ENCODE data around the gene RNASE13.

Gene RNASE13

DNA sequence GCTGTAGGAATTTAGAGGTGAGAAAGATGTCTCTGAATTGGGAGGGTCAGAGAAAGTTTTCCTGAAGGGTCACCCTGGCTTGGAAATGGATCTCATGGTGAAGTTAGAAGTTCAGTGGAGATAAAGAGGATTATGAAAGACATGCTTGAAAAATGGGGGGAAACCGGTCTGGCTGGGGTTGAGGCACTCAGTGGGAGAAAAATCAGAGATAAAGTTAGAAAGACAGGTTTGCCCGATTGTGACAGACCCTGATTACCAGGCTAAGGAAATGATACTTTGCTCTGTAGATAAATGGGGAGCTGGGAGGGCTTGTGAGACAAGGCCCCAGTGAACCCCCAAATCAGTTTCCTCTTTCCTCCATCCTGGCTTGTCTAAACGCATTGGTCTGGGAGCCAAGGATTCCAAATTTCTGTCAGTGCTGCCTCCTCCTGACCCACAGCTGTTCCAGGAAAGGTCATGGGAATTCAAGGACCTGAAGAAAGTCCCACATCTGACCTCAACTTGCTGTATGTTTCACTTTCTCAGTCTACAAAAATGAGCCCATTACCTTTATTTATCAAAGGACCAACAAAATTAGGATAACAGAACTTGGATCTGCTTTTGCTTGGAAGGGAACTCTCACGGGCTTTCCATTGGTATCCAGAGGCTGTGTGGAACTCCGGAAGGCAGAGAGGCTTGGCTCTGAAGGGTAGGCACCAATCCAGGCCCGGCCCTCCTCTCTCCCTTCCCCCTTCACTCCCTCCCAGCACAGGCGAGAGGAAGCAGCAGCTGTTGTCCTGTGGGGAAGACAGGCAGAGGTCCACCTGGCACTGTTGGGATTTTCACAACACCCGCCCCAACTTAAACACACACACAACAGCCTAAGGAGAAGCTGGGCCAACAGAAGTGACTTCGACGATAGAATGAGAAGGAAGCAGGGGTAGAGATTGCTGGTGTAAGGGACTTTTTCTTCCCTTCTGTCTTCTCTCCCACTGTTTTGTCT lies 4.1 kb upstream of the RNASE13 start:
- Histone ChIP-seq H3K9ac (ENCODE audit: low read depth, low read length) (no peak overlapping the region), H3K9me3 (replicated peaks; ENCODE audit: low read length) (no peaks in the 10 kb centered on the region), H3K4me3 (ENCODE audit: low read length) (no peak overlapping the region), H3K4me2 (ENCODE audit: low read length) (peak overlapping the region; percentile 43), H3K27me3 (ENCODE audit: control insufficient read depth, insufficient read depth, low read length) (peaks cover 43% of the 10 kb centered on the region), H3K36me3 (ENCODE audit: insufficient read depth, low read length) (no peaks in the 10 kb centered on the region), H3K4me1 (ENCODE audit: control insufficient read depth, insufficient read depth, low read length) (peaks cover 39% of the 10 kb centered on the region)

DNA sequence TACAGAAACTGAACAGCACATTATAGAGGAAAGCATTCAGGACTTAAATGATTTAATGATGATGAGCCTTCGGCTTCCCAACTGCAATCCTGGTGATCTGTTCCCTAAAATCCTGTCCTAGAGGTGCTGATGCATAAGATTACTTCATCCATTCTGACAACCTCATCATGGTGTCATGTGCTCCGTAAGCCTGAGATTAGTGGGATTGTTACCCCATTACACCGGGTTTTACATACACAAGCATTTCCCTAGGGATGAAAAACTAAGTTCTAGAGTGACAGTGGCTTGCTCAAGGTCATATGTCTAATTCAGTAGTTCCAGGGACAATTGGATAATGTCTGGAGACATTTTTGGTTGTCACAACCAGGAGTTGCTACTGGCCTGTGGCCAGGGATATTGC lies 2.5 kb upstream of the RNASE13 start:
- no peak overlapping the region for H3K4me3 ChIP-seq (ENCODE audit: low read length)
- H3K4me2 ChIP-seq (ENCODE audit: low read length): no peak overlapping the region
- no peaks in the 10 kb centered on the region for H3K9me3 ChIP-seq (replicated peaks; ENCODE audit: low read length)
- H3K4me1 ChIP-seq (ENCODE audit: control insufficient read depth, insufficient read depth, low read length): peaks cover 24% of the 10 kb centered on the region
- no peak overlapping the region for H3K9ac ChIP-seq (ENCODE audit: low read depth, low read length)
- H3K36me3 ChIP-seq (ENCODE audit: insufficient read depth, low read length): no peaks in the 10 kb centered on the region
- peaks cover 47% of the 10 kb centered on the region for H3K27me3 ChIP-seq (ENCODE audit: control insufficient read depth, insufficient read depth, low read length)

DNA sequence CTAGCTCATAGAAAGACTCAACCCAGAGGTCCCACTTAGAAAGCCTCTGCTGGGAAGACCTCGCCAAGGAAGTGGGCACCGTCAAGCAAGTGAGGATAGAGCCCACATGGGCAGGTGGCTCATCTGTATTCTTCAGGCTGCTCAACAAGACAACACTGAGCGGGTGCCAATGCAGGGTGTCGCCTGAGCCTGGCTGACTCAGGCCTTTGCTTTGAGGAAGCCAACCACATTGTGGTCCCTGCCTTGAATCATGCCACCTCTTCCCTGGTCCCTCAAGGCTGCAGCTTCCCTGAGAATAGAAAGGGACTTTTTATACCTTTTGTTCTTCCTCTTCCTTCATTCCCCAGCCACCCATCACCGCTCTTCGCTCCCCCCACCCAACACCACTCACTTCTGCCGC lies 2.1 kb upstream of the RNASE13 start:
- Histone ChIP-seq H3K36me3 (ENCODE audit: insufficient read depth, low read length) (no peaks in the 10 kb centered on the region), H3K9me3 (replicated peaks; ENCODE audit: low read length) (no peaks in the 10 kb centered on the region), H3K4me1 (ENCODE audit: control insufficient read depth, insufficient read depth, low read length) (peaks cover 19% of the 10 kb centered on the region), H3K27me3 (ENCODE audit: control insufficient read depth, insufficient read depth, low read length) (peaks cover 51% of the 10 kb centered on the region), H3K9ac (ENCODE audit: low read depth, low read length) (no peak overlapping the region), H3K4me3 (ENCODE audit: low read length) (no peak overlapping the region), H3K4me2 (ENCODE audit: low read length) (no peak overlapping the region)

DNA sequence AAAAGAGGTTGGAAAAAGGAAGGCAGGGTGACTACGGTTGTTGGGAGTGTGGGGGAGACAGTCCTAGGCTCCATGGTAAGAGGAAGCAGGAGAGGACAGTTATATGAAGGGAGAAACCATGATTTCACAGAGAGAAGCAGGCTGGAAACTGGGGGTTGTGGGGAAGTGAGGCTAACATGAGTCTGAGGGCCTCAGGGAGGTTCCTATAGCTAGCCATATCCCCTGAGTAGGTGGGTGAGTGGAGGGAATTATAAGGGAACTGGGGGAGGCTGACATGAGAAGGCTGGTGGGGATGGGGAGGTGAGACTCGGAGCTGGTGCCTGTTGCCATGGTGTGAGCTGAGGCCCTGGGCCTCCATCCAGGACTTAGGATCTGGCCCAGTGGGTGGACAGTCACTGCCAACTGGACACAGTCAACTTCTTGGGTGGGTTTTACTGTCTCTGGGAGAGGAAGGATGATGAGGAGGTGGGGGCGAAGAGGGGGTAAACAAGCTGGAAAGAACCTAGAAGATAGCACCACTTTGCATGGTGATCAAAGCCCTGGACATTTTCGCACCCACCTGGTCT lies 1.4 kb downstream of the RNASE13 start:
- no peak overlapping the region for H3K9ac ChIP-seq (ENCODE audit: low read depth, low read length)
- H3K9me3 ChIP-seq (replicated peaks; ENCODE audit: low read length): no peaks in the 10 kb centered on the region
- H3K4me2 ChIP-seq (ENCODE audit: low read length): no peak overlapping the region
- no peaks in the 10 kb centered on the region for H3K36me3 ChIP-seq (ENCODE audit: insufficient read depth, low read length)
- H3K27me3 ChIP-seq (ENCODE audit: control insufficient read depth, insufficient read depth, low read length): peaks cover 70% of the 10 kb centered on the region
- no peaks in the 10 kb centered on the region for H3K4me1 ChIP-seq (ENCODE audit: control insufficient read depth, insufficient read depth, low read length)
- H3K4me3 ChIP-seq (ENCODE audit: low read length): no peak overlapping the region

DNA sequence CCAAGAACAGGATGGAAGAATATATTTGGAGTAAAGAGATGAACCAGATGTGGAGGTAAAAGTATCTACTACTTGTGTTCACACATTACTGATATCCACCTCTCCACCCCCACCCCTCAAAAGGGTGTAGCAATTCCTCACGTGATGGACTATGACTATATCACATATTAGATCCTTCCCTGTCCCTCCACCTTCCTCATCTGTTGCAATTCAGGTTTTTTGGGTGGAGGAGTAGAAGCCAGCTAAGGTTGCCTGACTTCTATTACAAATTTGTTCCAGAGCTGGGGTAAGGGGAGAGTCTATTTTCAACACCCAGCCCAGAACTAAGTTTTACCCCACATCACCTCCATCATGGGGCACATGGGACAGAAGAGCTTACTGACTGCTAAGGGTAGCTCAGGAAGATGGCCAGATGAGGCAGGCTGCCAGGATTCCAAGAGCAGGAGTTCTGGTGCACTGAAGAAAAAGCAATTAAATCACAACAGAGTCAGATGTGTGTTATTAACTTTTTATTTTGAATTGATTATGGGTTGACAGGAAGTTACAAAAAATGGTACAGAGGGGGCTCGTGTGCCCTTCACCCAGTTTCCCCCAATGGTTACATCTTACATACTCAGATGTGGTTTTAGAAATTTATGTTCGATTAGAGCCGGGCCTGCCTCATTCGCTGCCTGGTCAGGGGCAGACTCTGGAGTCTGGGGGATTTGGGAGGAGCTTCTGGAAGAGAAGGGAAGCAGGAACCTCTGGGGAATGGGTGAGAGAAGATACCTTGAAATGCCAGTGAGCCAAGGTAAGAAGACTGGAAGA lies 2.1 kb downstream of the RNASE13 start:
- no peaks in the 10 kb centered on the region for H3K9me3 ChIP-seq (replicated peaks; ENCODE audit: low read length)
- no peak overlapping the region for H3K9ac ChIP-seq (ENCODE audit: low read depth, low read length)

DNA sequence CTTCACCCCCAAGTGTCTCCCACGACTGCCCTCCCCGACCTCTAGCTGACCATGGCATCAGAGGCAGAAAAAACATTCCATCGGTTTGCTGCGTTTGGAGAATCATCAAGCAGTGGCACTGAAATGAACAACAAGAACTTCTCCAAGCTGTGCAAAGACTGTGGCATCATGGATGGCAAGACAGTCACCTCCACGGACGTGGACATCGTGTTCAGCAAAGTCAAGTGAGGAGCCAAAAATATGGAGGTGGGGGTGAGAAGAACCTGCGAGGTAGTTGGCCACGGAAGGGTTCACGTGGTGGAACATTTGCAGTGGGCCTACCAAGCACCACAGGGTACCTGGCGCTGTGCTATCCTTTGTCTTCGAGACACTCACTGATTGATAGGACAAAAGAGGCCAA lies 4.1 kb downstream of the RNASE13 start:
- H3K4me3 ChIP-seq (ENCODE audit: low read length): no peak overlapping the region
- peaks cover 74% of the 10 kb centered on the region for H3K27me3 ChIP-seq (ENCODE audit: control insufficient read depth, insufficient read depth, low read length)
- no peak overlapping the region for H3K4me2 ChIP-seq (ENCODE audit: low read length)
- H3K4me1 ChIP-seq (ENCODE audit: control insufficient read depth, insufficient read depth, low read length): no peaks in the 10 kb centered on the region
- H3K9me3 ChIP-seq (replicated peaks; ENCODE audit: low read length): no peaks in the 10 kb centered on the region
- H3K36me3 ChIP-seq (ENCODE audit: insufficient read depth, low read length): no peaks in the 10 kb centered on the region
- H3K9ac ChIP-seq (ENCODE audit: low read depth, low read length): no peak overlapping the region

More for the DNA sequence above, 2.1 kb downstream of the RNASE13 start:
- H3K4me1 ChIP-seq (ENCODE audit: control insufficient read depth, insufficient read depth, low read length): no peaks in the 10 kb centered on the region
- H3K27me3 ChIP-seq (ENCODE audit: control insufficient read depth, insufficient read depth, low read length): peaks cover 67% of the 10 kb centered on the region
- H3K4me3 ChIP-seq (ENCODE audit: low read length): no peak overlapping the region
- no peak overlapping the region for H3K4me2 ChIP-seq (ENCODE audit: low read length)
- no peaks in the 10 kb centered on the region for H3K36me3 ChIP-seq (ENCODE audit: insufficient read depth, low read length)

DNA sequence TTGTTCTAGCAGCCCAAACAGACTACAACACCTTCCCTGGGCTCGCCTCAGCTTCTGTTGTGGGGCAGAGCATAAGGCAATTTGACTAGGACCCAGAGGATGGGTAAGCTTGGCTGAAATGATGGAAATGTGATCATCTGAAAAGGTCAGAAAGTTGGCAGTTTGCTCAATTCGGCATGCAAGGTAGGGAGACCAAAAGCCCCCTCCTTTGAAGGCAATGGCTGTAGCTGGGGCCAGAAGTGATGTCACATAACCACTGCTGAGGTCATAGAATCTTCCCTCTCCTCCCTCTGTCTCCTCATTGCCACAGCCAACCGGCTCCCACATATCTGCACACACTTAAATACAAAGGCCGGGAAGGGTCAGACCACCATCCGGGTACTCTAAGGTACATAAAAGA lies 4.7 kb downstream of the RNASE13 start, which contains the start of gene TPPP2:
Gene TPPP2, plus strand, starts transcription at position 301 of the 400 bp plus-strand sequence. CDS start 365 bp downstream, outside the sequence.
- Histone ChIP-seq H3K4me3 (ENCODE audit: low read length) (no peak within 1 kb of the TSS), H3K27me3 (ENCODE audit: control insufficient read depth, insufficient read depth, low read length) (peaks cover 75% of the 10 kb centered on the region)

DNA sequence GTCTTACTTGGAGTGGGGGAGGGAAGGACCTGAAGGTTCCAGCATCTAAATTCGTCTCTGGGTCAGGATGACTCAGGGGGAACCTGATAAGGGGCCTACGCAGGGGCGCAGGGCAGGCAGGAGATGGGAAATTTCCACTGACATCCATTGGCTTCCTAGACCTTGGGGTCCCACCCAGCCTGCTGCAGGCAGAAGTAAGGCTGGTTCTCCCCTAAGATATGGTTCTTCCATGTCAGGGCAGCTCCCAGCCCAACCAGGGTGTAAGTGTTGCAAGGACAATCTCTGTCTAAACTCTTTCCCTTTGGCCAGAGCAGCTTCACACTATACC lies 7.7 kb downstream of the RNASE13 start:
- Histone ChIP-seq H3K9me3 (replicated peaks; ENCODE audit: low read length) (no peaks in the 10 kb centered on the region), H3K9ac (ENCODE audit: low read depth, low read length) (no peak overlapping the region), H3K4me1 (ENCODE audit: control insufficient read depth, insufficient read depth, low read length) (no peaks in the 10 kb centered on the region), H3K4me2 (ENCODE audit: low read length) (no peak overlapping the region), H3K4me3 (ENCODE audit: low read length) (no peak overlapping the region), H3K36me3 (ENCODE audit: insufficient read depth, low read length) (no peaks in the 10 kb centered on the region), H3K27me3 (ENCODE audit: control insufficient read depth, insufficient read depth, low read length) (peaks cover 75% of the 10 kb centered on the region)

More for the DNA sequence above, 4.7 kb downstream of the RNASE13 start, which contains the start of gene TPPP2:
- H3K36me3 ChIP-seq (ENCODE audit: insufficient read depth, low read length): no peaks in the 10 kb centered on the region
- H3K9ac ChIP-seq (ENCODE audit: low read depth, low read length): no peak within 1 kb of the TSS
- H3K9me3 ChIP-seq (replicated peaks; ENCODE audit: low read length): no peaks in the 10 kb centered on the region
- no peaks in the 10 kb centered on the region for H3K4me1 ChIP-seq (ENCODE audit: control insufficient read depth, insufficient read depth, low read length)
- H3K4me2 ChIP-seq (ENCODE audit: low read length): no peak within 1 kb of the TSS

DNA sequence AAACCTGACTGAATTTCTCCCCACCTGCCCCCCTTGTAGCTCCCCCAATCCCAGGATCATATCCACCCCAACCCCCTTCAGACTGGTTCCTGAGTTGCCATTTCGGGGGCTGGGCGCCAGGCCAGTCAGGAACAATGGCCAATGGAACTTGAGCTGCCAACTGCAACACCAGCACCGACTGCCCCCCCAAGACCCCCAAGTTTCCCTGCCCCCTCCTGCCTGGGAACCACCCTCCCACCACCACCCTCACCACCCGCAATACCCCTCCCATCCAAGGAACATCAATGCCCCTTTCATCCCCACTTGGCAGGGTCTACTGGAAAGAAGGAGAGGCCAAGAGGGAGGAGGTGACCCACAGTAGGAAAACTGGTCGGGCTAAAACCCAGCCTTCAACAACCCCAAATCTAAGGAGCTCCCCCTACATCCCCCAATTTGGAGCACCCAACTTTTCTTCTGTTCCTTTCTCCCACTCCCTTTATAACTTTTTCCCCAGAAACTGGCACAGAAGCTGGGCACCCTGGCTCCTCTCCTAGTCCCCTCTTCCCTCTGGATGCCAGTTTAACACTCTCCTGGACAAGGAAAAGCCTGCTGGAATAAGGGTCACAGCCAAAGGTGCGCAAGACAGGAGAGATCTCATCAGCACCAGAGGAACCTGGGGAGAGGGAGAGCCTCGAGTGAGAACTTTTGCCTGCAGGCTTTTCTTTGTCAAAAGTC lies 8.2 kb downstream of the RNASE13 start:
- no peak overlapping the region for H3K4me3 ChIP-seq (ENCODE audit: low read length)
- no peaks in the 10 kb centered on the region for H3K4me1 ChIP-seq (ENCODE audit: control insufficient read depth, insufficient read depth, low read length)
- H3K36me3 ChIP-seq (ENCODE audit: insufficient read depth, low read length): no peaks in the 10 kb centered on the region
- H3K4me2 ChIP-seq (ENCODE audit: low read length): no peak overlapping the region
- H3K9me3 ChIP-seq (replicated peaks; ENCODE audit: low read length): no peaks in the 10 kb centered on the region
- H3K27me3 ChIP-seq (ENCODE audit: control insufficient read depth, insufficient read depth, low read length): peaks cover 75% of the 10 kb centered on the region
- no peak overlapping the region for H3K9ac ChIP-seq (ENCODE audit: low read depth, low read length)

DNA sequence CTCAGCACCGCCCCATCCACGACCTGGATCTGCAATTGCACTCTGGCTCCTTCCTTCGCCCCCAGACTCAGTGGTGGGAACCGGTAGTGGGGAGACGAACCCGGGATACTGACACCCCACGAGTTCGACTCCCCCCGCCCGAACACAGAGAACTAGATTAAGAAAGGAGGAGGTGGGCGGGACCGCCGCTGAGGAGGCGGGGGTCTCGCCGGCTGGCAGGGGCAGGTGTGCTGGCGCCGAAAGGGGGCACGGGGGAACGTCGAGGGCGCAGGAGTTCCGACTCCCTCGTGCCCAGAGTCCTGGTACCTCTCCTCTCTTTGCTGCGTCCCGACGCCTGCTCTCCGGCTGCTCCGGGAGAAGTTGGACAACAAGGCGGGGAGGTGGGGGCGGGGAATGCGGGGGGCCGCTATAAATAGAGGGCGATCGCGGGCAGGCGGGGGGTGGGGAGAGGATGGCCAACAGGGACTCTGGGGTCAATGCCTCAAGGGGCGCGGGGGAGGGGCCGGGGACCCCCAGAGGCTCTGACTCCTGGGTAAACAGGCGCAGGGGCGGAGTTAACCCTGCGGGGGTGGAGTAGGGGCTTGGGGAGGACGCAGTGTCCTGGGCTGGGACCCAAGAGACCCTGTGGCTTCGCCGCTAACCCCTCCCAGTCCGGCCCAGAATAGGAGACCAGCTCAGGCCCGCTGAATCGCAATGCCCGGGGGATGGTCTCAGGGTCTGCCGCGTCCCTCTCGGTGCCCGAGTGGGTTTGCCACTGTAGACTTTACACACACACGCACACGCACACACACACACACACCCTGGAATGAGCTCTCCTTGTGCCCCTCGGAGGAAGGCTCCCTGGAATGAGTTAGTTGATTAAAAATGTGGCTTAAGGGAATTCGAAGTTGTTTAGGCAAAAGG lies 9.0 kb downstream of the RNASE13 start:
- H3K4me2 ChIP-seq (ENCODE audit: low read length): peak overlapping the region; percentile 77

More for the DNA sequence above, 9.0 kb downstream of the RNASE13 start:
- Histone ChIP-seq H3K36me3 (ENCODE audit: insufficient read depth, low read length) (no peaks in the 10 kb centered on the region), H3K27me3 (ENCODE audit: control insufficient read depth, insufficient read depth, low read length) (peaks cover 75% of the 10 kb centered on the region), H3K4me3 (ENCODE audit: low read length) (peak overlapping the region; percentile 45), H3K9me3 (replicated peaks; ENCODE audit: low read length) (no peaks in the 10 kb centered on the region), H3K4me1 (ENCODE audit: control insufficient read depth, insufficient read depth, low read length) (no peaks in the 10 kb centered on the region), H3K9ac (ENCODE audit: low read depth, low read length) (no peak overlapping the region)

All from skeletal muscle satellite cell (primary cell).